ENCODE results near the gene ZNF248.
"Not testable (repeated sequence)": the region's sequence is repeated elsewhere in the genome, so short reads cannot be mapped to it uniquely, and the experiment has no call there.

ZNF248 gene

DNA sequence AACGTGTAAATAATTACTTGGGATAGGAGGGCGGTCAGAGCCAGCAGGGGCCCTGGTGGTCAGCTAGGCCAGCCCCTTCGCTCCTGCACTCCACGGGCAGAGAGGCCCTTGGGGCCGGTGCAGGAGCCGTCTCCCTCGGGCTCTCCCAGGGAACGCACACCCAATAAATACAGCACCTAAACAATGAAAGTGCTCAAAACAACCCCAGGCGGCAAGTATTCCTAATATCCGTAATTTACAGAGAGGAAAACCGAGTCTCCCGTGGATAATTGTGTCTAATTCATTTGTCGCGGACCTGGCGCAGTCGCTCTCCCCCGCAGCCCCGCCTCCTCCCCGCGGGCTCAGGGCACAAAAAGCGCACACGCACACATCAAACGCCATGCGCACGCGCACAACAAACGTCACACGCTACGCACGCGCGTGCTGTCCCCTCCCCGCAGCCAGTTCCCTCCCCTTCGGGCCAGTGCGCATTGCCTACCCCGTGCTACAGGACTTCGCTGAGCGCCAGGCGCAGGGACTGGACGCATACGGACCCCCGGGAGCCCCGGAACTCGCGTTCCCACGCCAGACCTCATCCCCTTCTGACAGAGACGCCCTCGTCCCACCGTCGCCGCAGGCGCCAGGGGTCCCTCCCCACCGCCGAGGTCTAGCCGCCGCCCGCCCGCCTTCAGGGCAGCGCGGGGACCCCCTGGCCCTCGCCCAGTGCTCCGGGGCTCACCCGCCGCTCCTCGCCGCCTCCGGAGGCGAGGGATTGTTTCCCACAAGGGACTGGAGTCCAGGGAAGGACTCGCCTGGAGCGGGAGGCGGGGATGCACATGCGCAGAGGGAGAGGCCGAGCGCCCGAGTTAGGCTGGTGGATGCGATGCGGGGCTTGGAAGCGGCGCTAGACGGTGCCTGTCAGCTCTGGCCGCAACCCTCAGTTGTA lies at the start of gene ZNF248:
TSS of gene ZNF248 (minus strand) at position 324 of the 925 bp plus-strand sequence. CDS start 1,300 bp downstream, outside the sequence.
- DNase-seq: peak; percentile 96

DNA sequence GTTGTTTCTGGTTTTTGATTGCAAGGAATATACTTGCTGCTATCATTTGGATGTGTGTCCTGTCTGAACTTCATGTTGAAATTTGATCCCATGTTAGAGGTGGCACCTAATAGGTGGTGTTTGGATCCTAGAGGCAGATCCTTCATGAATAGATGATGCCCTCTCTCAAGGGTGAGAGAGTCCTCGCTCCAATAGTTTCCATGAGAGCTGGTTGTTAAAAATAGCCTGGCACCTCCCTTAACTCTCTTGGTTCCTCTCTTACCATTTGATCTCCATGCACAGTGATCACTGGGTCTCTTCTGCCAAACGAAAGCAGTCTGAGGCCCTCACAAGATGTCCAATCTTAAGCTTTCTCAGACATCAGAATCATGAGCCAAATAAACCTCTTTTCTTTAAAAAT lies 49.0 kb upstream of the ZNF248 start:
- DNase-seq: no peak

DNA sequence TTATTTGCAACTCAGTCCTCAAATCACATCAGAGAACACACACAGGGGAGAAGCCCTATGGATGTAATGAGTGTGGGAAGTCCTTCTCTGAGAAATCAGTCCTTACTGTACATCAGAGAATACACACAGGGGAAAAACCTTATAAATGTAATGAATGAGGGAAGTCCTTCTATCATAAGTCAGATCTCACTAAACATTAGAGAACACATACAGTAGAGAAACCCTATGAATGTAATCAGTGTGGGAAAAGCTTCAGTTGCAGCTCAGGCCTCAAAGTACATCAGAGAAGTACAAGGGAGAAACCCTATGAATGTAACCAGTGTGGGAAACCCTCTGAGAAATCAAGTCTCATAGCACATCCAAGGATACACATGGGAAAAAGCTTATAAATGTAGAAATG lies 39.0 kb upstream of the ZNF248 start:
- no peak for DNase-seq

DNA sequence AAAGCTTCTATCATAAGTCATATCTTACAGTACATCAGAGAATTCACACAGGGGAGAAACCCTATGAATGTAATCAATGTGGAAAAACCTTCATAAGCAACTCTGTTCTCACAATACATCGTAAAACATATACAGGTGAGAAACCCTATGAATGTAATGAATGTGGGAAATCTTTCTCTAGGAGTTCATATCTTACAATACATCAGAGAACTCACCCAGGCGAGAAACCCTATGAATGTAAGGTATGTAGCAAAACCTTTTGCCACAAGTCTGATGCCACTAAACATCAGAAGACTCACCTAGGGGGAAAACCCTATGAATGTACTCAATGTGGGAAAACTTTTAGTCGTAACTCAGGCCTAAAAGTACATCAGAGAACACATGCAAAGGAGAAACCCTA lies 38.3 kb upstream of the ZNF248 start:
- no peak for DNase-seq

DNA sequence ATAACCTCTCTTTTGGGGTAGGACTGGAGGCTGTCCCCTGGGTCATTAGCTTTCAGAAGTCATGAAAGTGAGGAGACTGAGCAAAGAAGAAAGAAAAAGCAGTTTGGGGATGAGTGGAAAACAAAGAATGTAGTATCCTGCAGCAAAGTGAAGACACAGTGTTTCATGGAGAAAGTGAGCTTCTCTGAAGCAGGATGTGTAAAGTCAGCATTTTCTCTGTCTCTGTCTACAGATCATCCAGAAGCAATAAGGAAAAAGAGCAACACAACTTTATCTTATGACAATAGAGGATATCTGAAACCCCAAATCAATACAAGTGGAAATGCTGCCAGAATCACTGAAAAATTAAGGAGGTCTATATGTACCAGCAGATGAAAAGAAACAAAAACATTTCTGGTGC lies 28.4 kb upstream of the ZNF248 start:
- DNase-seq: no peak

DNA sequence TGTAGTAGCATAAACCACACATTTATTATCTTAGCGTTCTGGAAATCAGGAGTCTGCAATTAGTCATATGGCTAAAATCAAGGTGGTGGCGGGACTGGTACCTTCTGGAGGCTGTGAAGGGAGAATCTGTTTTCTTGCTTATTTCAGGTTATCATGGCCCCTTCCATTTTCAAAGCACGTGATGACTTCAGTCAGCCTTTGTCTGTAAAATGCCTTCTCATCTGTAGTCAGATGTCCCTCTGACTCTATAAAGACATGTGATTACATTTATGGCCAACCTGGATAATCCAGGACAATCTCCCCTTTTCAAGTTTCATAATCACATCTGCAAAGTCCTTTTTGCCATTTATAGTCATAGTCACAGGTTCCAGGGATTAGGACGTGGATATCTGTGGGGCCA lies 15.5 kb upstream of the ZNF248 start:
- DNase-seq: no peak

DNA sequence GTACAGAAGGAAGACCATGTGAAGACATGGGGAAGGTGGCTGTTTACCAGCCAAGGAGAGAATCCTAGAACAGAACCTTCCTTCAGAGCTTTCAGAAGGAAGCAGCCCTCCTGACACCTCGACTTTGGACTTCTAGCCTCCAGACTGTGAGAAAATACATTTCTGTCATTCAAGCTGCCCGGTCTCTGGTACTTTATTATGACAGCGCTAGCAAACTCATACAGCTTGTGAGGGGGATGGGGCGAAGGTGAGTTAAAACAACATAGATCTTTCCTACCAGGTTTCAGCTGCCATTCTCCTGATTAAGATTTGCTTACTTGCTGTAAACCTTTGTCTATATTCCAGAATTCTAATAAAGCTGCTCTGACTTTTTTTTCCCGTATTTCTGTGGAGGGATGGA lies 14.9 kb upstream of the ZNF248 start:
- no peak for DNase-seq

DNA sequence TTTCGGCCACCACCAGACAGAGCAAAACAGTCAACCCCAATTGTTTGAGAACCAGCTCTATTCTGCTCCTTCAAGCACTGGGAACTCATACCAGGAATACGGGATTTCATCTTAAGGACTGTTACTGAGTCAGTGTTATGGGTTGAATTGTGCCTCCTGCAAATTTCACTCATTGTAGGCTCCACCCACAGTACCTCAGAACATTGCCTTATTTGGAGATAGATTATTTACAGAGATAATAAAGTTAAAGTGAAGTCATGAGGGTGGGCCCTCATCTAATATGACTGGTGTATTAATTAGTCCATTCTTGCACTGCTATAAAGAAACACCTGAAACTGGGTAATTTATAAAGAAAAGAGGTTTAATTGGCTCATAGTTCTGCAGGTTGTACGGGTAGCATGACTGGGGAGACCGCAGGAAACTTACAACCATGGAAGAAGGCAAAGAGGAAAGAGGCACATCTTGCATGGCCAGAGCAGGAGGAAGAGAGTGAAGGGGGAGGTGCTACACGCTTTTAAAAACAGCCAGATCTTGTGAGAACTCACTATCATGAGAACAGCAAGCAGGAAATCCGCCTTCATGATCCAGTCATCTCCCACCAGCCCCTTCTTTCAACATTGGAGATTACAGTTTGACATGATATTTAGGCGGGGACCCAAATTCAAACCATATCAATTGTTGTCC lies 14.3 kb upstream of the ZNF248 start:
- no peak for DNase-seq

DNA sequence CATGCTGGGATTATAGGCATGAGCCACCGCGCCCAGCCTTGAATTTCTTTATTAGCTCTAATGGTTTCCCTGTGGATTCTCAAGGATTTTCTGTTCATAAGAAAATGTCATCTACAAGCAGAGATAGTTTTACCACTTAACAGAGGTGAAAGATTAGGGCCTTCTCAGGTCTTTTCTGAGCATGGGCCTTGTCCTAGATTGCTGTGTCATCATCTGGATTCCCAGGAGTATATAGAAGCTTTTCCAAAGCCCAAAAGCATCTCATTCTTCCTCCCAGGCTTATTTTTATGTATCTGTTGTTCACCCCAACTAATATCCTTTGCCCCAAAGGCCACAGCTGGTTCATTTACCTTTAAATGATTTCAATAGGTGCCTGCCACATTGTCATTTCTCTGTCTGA lies 13.7 kb upstream of the ZNF248 start:
- DNase-seq: no peak

DNA sequence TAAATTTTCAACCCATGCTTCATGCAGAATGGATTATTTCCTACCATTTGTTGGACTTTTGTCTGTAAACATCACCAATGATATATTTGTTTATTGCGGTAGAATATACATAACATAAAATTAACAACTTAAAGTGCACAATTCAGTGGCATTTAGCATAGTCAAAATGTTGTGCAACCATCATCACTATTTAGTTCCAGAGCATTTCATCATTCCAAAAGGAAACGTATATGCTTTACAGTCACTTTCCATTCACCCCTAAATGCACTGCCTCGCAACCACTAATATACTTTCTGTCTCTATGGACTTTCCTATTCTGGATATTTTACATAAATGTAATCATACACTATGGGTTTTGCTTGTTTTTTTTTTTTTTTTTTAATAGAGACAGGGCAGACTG lies 11.4 kb upstream of the ZNF248 start:
- DNase-seq: no peak

DNA sequence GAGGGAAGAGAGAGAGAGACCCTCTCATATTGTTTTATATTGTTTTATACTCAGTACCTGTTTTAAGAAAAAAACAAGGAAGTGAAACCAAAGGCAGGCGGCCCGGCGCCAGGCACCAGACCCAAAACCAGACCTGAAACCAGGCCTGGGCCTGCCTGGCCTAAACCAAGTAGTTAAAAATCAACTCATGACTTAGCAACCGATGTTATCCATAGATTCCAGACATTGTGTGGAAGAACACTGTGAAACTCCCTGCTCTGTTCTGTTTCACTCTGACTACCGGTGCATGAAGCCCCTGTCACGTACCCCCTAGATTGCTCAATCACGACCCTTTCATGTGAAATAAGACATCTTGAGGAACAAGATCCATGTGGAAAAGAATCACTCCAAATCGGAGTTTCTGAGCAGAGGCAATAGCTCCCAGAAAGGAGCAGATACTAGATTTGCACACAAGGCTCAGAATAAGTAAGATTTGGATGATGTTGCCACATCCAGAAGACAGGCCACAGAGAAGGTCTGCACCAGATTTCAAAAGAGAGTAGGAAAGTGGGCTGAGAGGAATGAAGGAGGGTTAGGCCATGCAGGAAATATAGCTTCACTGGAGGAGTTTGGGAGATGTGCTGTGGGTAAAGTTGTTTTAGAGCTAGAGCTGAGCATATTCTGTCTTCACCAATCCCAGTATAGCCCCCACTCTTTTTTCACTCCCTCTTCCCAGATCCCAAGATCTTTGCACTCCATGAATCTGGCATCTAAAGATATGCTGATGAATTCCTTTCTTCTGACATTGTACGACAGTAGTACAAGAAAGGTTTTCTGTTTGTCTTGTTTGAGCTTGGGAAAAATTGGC lies 8.8 kb upstream of the ZNF248 start:
- DNase-seq: no peak

DNA sequence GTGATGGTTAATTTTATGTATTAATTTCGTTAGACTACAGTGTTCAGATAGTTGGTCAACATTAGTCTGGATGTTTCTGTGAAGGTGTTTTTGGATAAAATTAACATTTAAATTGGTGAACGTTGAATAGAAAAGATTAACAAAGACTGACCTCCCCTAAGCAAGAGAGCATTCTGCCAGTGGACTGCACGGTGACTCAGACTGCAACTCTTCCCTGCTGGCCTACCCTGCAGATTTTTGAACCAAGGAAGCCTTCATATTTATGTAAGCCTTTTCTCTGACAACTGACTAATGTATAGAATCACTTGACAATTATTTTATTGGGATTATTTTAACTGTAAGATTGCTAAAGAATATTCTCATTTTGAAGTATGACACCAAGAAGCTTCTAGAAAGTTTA lies 7.9 kb upstream of the ZNF248 start:
- DNase-seq: no peak

DNA sequence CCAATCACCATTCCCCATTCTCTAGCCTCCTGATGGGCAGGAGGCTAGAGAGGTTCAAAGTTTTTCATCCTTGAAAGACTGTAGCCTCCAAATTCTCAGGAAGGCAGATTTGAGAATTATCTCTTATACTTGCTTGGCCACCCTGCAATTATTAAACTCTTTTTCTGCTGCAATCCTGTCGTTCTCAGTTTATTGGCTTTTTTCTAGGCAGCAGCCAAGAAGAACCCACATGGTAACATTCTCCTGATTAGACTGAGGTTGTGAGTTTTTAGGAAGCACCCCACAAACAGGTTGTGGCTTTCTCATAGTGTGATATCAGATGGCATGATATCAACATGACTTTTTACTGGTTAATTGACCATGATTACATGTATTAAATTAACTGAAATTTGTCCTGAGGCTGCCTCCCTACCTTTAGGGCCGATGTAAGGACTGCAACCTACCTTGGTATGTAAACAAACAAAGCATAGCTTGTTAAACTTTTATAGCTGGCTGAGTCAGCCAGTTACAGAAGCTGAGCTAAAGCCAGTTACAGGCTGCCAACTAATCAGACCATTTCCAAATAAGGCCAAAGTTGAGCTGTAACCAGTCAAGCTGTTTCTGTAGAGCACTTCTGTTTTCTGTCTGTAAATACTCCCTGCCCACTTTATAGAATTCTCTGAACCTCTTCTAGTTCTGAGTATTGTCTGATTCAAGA lies 3.2 kb upstream of the ZNF248 start:
- peak; percentile 81 for DNase-seq

DNA sequence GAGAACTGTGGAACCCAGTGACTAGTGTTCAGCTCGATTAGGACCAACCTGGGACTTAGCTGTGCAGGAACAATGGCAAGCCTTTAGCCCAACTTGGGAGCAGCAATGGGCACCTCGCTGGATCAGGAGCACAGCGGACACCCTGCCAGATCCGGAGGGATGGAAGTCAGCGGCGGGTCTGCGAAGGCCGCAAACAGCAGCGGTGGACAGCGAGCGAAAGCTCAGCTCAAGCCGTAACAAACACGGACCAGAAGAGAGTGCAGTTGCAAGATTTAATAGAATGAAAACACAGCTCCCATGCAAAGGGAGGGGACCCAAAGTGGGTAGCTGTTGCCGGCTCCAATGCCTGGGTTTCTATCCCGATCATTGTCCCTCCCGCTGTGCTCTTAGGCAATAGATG lies 1.9 kb upstream of the ZNF248 start:
- not testable (repeated sequence) for DNase-seq

DNA sequence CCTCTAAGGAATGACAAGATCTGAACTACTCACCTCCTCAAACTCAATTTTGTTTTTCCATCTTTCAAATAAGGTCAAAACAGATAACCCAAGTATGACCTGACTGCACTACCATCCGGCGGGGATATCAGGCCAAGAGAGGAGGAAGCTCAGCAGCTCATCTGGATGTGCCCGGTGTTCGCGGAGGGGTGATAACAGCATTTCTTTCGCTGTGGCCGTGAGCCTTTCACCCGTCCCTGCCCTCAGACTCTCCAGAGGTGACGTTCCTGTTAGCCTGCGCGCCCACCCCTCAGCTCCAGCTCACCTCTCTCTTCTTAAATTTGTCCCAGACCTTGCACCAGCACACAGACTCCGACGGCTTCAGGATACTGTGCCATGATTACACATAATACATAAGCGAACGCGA lies 526 bp downstream of the ZNF248 start:
- peak; percentile 17 for DNase-seq

DNA sequence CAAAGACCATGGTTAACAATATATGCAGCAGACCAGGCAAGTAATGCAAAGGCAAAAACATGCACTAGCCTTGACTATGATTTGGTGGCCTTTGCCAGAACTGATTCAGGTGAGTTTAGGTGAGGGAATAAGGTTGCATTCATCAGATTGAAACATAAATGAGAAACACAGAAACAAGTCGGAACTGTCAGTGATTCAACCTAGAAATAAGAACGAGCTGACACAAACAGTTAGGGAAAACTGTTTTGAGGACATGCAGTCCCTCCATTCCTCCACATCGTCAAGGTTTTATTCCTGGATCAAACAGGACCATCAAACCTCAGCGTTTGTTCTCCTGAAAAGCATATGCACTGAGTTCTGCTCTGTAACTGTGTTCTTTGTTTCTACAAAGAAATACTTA lies 1.8 kb downstream of the ZNF248 start:
- no peak for DNase-seq

DNA sequence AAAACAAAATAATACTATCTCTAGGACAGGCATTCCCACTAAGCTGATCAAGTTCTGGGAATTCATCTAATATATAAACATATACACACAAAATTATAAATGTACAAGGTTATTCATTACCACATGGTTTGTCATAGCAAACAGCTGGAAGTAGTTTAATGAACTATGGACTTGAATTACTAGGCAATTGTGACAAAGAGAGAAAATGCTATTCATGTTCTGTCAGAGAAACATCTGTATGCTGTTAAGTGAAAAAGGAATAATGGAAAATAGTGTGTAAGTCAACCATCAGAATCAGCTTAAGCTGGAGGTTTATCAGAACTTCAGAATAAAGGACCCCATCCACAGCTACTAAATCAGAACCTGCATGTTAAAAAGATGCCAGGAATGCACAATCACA lies 2.8 kb downstream of the ZNF248 start:
- DNase-seq: no peak

DNA sequence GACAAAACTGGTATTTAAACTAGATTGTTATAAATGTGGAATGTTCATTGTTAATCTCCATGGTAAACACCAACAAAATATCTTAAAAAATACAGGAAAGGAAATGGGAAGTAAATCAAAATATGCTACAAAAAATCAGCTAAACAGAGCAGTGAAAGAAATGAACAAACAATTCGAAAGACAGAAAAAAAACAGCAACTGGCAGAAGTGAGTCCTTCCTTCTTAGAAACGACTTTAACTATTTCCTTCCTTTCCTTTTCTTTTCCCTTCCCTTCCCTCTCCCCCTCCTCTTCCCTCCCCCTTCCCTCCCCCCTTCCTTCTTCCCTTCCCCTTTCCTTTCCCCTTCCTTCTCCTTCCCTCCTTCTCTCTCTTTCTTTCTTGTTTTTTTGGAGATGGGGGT lies 12.8 kb downstream of the ZNF248 start:
- DNase-seq: no peak

DNA sequence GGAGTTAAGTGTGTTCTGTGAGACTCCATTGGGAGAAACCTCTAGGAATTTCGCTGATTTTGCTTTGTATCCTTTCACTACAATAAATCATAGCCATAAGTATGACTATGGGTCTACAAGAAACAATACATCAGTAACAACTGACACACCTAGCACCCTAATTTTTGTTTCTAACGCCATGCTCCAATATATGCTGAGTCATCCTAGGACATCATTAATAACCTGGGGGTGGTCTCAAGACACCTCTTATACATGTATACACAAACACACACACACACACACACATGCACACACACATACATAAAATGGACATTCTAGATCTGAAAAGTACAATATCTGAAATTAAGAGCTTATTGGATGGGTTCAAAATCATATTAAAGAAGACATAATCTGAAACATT lies 18.2 kb downstream of the ZNF248 start:
- DNase-seq: no peak

DNA sequence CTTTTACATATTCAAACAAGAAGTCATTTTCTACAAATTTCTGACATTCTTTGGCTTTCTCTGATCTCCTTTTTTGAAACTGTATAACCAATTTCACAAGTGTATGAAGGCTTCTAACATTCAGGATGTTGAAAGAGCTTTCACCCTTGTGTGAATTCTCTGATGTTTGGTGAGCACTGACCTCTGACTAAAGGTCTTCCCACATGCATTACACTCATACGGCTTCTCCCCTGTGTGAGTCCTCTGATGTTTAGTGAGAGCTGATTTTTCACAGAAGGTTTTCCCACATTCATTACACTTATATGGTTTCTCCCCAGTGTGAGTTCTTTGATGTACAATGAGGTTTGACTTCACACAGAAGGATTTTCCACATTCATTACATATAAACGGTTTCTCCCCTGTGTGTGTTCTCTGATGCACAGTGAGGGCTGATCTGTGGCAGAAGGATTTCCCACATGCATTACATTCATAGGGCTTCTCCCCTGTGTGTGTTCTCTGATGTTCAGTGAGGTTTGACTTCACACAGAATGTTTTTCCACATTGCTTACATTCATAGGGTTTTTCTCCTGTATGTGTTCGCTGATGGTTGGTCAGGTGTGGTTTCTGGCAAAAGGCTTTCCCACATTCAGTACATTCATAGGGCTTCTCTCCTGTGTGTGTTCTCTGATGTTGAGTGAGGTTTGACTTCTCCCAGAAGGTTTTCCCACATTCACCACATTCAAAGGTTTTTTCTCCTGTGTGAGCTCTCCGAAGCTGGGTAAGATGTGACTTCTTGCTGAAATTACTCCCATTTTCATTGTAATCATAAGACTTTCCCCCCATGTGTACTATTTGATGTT lies 25.7 kb downstream of the ZNF248 start:
- no peak for DNase-seq

DNA sequence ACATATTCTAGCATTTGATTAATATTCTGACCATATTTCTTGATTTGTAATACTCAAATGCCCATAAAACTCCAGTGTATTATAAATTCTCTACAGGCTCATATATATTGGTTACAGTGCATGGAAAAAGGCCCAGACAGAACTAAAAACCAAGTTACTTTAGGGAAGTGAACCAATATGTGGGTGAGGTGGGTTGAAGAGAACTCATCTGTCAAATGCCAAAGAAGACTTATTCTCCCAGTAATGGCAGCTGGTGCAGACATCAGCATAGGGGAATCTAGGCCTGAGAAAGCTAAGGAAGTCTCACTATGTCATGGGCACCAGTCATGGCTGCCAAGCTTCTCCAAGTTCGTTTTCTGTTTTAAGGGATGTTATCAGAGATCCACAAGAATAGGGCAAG lies 30.6 kb downstream of the ZNF248 start:
- no peak for DNase-seq

DNA sequence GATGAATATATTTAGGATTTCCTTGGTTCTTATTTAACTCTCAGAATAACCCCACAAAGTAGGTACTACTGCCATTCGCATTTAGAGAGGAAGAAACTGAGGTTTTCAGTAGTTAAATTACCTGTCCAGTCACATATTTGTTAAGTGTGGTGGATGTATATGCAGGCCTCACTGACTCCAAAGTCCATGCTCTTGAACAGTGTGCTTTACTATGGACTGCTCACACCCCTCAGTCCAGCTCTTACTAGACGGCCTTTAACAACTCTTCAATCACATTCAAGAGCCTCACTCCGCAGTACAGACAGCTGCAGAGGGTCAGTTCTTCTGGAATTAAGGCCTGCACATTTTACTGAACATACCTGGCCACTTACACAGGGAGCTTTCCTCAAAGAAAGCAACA lies 36.2 kb downstream of the ZNF248 start:
- DNase-seq: no peak

Data from HCEC 1CT (cell line).